ENCODE data around the gene ZNF66.
"Not testable (repeated sequence)": the region's sequence is repeated elsewhere in the genome, so short reads cannot be mapped to it uniquely, and the experiment has no call there.

DNA sequence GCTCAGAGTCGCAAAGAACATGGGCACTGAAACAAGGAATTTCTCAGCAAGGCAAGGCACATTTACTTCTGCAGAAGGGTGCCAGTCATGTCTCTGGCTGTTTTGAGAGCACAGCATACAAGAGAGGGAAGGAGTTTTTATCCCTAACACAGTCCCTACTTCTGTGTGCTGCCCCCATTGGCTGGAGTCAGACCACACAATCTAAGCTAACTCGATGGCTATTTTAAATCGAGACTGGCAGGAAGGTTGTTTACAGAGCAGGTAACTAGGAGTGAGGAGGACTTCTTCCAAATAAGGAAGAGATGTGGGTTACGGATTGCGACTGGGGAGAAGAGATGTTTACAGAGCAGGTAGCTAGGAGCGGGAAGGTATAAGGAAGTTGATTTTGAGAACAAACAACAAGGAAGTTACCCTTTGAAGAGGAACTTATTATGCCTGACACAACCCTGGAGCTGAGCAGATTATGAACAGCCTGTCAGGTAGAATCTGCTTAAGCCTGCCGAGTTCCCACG is 6.8 kb upstream of the ZNF66 start:
- not testable (repeated sequence) for TF ChIP-seq POLR2A (IDR thresholded peaks at IDR 0.05; ENCODE audit: low read depth, low read length); POLR2AphosphoS5 (IDR thresholded peaks at IDR 0.05; ENCODE audit: low read depth, low read length); TAF1 (IDR thresholded peaks at IDR 0.05; ENCODE audit: borderline replicate concordance, low read depth, low read length)

All from GM12892 (cell line).